Mesothelial cell of epicardium (in vitro differentiated cells): ENCODE results near the gene GNLY. TPM values are rescaled to one million over a fixed set of nuclear protein-coding genes. Genes with fewer than 3 reads are reported as not detected.

Source experiments
- DNase-seq, 2 experiments: peaks; one replicate each; pipeline ENCODE4 v3.0.0; 2021; ENCODE audit warnings: low spot score in 2 of 2; ENCODE audit not compliant: unreplicated experiment in 2 of 2
- H3K27ac Mint-ChIP-seq: 2 replicates; pipeline ENCODE4 v1.8.0; 2021; ENCODE audit warnings: mixed read lengths
- H3K27me3 Mint-ChIP-seq: 2 replicates; pipeline ENCODE4 v1.8.0; 2021; ENCODE audit warnings: low read depth, mixed read lengths
- H3K36me3 Mint-ChIP-seq: 2 replicates; pipeline ENCODE4 v1.8.0; 2021; ENCODE audit warnings: mixed read lengths
- H3K4me1 Mint-ChIP-seq: 2 replicates; pipeline ENCODE4 v1.8.0; 2021; ENCODE audit warnings: mixed read lengths
- H3K4me3 Mint-ChIP-seq: 2 replicates; pipeline ENCODE4 v1.8.0; 2021; ENCODE audit warnings: mild to moderate bottlenecking, moderate library complexity, mixed read lengths
- H3K9me3 Mint-ChIP-seq: 2 replicates; pipeline ENCODE4 v1.8.0; 2021; ENCODE audit warnings: mixed read lengths
- CTCF ChIP-seq: fragments of 200-600 bp; sonication (generic); IDR thresholded peaks from one replicate; pipeline ENCODE4 v1.5.0; 2021; ENCODE audit warnings: antibody characterized with exemption; ENCODE audit not compliant: unreplicated experiment
- total RNA-seq: library from RNA; stranded (reverse); gene quantifications from 3 replicates; pipeline ENCODE4 v1.2.1, GENCODE V29; 2021

Gene GNLY
- total RNA-seq, 1 donor from 2014 or later = not detected

DNA sequence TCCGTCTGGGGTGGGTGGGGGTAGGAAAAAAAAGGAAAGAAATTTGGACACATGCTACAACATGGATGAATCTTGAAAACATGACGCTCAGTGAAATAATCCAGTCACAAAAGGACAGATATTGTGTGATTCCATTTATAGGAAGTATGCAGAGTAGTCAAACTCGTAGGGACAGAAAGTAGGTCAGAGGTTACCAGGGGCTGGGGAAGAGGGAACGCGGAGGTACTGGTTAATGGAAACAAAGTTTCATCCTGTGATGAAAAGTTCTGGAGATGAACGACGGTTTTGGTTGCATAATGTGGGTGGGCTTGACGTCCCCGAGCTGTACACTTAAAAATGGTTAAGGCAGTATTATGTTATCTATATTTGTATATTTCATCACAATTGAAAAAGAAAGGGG, 21.7 kb upstream of the GNLY start:
- DNase-seq = no peak
- no peak for TF ChIP-seq CTCF
- Mint-ChIP-seq H3K4me3 (no peak overlapping the region), H3K27ac (no peak overlapping the region), H3K4me1 (peaks cover 4% of the 10 kb centered on the region), H3K36me3 (no peaks in the 10 kb centered on the region), H3K9me3 (no peaks in the 10 kb centered on the region), H3K27me3 (peaks cover 6% of the 10 kb centered on the region)

DNA sequence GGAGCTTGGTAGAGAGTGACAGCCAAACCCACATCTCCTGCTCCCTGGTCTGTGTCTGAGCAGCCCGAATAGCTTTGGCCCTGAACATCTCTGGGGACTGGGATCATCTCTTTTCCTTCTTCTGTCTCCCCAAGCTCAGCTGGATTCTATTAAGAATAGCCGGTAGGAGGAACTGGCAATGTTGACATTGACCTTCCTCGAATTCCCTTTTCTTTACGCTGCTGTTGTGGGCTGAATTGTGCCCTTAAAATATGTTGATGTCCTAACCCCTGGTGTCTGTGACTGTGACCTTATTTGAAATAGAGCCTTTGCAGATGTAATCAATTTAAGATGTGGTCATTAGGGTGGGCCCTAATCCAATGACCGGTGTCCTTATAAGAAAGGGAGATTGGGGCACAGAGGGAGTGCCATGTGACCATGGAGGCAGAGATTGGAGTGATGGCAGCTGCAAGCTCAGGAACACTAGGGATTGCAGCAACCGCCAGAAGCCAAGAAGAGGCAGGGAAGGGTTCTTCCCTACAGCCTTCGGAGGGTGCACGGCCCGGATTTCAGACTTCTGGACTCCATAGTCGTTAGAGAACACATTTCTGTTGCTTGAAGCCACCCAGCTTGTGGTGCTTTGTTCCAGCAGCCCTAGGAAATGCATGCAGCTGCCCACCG, 20.3 kb upstream of the GNLY start:
- H3K4me3 Mint-ChIP-seq = no peak overlapping the region
- no peak for TF ChIP-seq CTCF
- peaks cover 4% of the 10 kb centered on the region for H3K4me1 Mint-ChIP-seq
- no peaks in the 10 kb centered on the region for H3K36me3 Mint-ChIP-seq
- no peak overlapping the region for H3K27ac Mint-ChIP-seq
- DNase-seq = no peak
- no peaks in the 10 kb centered on the region for H3K9me3 Mint-ChIP-seq
- H3K27me3 Mint-ChIP-seq = peaks cover 6% of the 10 kb centered on the region

DNA sequence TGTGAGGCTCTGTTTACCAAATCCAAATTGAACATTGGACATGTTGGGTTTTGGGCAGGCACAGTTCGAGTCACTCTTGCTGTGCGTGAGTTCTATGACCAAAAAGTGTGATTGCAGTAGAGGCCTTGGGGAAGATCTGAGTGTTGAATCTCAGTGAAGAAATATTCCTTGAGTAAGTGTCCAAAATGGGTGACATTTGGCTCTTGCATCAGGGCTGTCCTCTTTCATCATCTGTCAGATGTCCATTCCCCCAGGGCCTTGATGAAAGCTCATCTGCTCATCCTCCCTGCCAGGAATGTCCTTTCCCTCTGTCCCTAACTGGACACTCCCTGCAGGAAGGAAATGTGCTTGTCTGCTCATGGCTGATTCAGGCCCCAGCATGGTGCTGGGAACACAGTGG, 19.7 kb upstream of the GNLY start:
- no peak for TF ChIP-seq CTCF
- Mint-ChIP-seq H3K27me3 (peaks cover 6% of the 10 kb centered on the region), H3K27ac (no peak overlapping the region), H3K9me3 (no peaks in the 10 kb centered on the region), H3K4me1 (peaks cover 8% of the 10 kb centered on the region), H3K36me3 (no peaks in the 10 kb centered on the region), H3K4me3 (no peak overlapping the region)
- no peak for DNase-seq

- TF ChIP-seq CTCF = no peak
- H3K36me3 Mint-ChIP-seq = no peaks in the 10 kb centered on the region
- no peak for DNase-seq
- no peak overlapping the region for H3K27ac Mint-ChIP-seq
- H3K4me1 Mint-ChIP-seq = peaks cover 8% of the 10 kb centered on the region
- peaks cover 5% of the 10 kb centered on the region for H3K27me3 Mint-ChIP-seq
- no peaks in the 10 kb centered on the region for H3K9me3 Mint-ChIP-seq
- no peak overlapping the region for H3K4me3 Mint-ChIP-seq
Measured at GRCh38 chr2:85675427-85675826, 18.7 kb upstream of the GNLY start.

- peaks cover 8% of the 10 kb centered on the region for H3K4me1 Mint-ChIP-seq
- no peak for TF ChIP-seq CTCF
- no peak overlapping the region for H3K4me3 Mint-ChIP-seq
- no peak overlapping the region for H3K27ac Mint-ChIP-seq
- H3K36me3 Mint-ChIP-seq = no peaks in the 10 kb centered on the region
- DNase-seq = no peak
- H3K27me3 Mint-ChIP-seq = peaks cover 3% of the 10 kb centered on the region
- H3K9me3 Mint-ChIP-seq = no peaks in the 10 kb centered on the region
Measured at GRCh38 chr2:85675866-85676548, 18.2 kb upstream of the GNLY start.
